GM12874 (cell line): ENCODE measurements around the gene SOX6.

Source experiments
- TF ChIP-seq, protein P1 (sequence below): IDR thresholded peaks from 2 replicates; pipeline ENCODE4 v1.5.1; 2011; ENCODE audit warnings: low read depth, mild to moderate bottlenecking, control low read depth, low read length, moderate library complexity; ENCODE audit not compliant: insufficient read depth

SOX6 gene

DNA sequence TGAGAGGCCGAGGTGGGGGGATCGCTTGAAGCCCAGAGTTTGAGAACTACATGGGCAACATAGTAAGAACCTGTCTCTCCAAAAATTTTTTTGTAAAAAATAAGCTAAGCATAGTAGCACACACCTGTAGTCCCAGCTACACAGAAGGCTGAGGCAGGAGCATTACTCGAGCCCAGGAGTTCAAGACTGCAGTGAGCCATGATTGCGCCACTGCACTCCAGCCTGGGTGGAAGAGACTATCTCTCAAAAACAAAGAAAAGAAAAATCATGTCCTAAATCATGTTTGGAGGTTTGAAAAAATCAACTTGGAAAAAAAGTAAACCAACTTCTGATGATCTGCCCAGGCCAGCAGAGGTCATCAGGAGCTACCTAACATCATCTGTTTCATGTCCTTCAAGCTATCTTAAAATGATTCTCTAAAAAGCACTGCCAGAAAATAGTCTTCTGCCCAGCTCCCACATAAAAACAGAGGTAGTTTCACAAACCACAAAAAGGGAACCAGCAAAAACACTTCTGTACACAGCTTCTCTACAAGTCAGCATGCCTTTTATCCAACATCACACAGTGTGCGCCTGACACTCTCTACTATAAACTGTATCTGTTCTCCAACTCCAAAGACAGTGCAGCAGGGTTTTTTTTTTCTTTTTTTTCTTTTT is 165.0 kb downstream of the SOX6 start:
- TF ChIP-seq, protein P1, sequence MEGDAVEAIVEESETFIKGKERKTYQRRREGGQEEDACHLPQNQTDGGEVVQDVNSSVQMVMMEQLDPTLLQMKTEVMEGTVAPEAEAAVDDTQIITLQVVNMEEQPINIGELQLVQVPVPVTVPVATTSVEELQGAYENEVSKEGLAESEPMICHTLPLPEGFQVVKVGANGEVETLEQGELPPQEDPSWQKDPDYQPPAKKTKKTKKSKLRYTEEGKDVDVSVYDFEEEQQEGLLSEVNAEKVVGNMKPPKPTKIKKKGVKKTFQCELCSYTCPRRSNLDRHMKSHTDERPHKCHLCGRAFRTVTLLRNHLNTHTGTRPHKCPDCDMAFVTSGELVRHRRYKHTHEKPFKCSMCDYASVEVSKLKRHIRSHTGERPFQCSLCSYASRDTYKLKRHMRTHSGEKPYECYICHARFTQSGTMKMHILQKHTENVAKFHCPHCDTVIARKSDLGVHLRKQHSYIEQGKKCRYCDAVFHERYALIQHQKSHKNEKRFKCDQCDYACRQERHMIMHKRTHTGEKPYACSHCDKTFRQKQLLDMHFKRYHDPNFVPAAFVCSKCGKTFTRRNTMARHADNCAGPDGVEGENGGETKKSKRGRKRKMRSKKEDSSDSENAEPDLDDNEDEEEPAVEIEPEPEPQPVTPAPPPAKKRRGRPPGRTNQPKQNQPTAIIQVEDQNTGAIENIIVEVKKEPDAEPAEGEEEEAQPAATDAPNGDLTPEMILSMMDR = no peak

DNA sequence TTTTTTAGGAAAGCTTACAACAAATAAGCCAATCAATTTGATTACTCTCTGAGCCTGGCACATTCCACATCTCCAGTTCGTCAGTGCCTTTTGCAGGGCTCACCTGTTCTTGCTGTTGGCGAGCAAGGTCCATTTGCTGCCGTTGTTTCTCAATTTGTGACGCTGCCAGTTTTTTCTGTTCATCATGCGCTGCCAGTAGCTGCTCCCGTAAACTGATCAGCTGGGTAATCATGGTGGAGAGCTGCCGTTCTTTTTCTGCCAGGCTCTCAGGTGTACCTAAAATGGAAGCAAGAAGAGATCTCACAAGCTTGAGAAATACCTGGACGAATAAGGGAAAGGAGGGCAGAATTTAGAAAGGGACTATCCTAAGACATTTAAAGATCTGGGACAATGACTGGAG is 169.7 kb downstream of the SOX6 start:
- TF ChIP-seq, protein P1 = no peak

DNA sequence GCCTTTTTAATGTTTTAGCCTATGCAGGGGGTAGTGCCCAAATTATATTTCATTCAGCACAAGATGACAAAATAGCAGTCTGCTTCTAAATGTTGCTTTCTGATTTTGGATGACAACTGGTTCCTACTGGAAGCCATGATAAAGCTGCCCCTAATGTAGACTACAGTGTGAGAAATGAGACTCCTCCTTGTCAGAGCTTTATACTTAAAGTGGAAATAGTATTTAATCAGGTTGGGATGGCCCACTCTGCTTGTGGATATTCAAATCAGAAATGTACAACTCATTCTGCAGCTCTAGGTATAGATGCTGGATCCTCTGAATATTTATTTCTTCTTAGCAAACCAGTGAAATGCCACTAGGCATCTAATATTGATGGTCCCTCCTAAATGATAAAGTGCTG is 171.3 kb downstream of the SOX6 start:
- TF ChIP-seq, protein P1 = no peak

DNA sequence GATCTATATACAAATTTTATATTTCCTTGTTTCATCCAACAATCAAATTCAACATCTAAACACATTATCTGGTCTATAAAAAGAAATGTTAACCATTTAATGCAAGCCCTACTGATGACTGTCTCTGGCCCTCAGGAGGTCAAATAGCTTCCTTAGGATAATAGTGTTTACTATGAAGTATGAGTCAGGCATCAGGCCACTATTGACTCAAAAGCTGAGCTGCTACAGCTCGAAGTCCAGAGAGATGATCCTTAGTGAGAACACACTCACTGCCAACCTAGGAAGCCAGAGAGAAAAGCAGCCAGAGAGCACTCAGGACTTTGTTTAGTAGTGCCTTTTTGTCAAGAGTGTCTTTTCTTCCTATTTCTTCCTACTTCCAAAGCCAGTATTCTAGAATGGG is 171.8 kb downstream of the SOX6 start:
- TF ChIP-seq, protein P1 = no peak

DNA sequence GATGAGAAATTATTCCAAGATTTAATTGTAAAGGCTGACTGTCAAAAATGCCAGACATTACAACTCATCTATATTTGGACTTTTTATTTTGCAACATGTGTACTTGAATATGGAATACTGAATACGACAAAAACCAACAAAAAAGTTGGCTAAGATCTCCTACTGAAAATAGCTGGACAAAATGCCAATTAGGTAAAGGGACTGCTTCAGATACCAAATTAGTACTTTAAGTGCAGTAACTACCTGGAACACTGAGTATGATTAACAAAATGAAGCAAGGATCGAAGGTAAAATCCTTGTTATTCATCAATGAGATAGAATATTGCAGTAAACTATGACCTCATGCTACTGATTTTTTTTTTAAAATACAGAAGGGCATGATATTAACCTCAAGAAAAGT is 173.8 kb downstream of the SOX6 start:
- TF ChIP-seq, protein P1 = no peak

DNA sequence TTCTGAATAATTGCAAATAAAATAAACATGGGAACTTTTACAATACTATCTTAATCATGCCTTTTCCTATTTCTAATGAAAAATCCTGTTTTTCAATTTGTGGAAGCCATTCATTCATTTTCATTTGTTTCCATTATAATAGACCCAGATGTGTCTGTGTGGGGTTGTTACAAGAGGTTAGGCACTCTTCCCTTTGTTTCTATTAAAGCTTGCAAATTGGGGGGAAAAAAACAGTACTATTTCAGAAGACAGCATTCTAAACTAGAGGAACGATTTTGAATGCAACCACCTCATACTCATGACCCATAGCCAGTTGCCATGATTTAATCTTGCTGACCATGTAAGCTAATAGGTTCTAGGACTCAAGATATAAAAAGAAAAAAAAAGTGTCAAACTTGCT is 175.5 kb downstream of the SOX6 start:
- TF ChIP-seq, protein P1 = no peak

DNA sequence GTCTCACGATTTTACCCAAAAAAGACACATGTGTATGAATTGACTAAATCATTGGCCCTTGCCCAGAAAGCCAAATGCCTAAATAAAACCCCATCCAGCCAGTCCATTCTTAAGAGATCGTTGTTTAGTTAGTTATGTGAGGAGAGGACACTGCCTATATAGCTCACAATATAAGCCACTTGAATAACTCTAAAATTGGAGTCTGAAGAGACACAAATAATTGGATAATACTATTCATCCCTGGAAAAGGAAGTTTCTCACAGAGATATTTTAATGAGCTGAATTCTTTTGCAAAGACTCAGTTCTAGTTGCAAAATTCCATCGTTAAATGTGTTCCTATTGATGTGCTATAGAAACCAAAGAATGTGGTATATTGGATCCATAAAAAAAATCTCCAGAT is 176.7 kb downstream of the SOX6 start:
- TF ChIP-seq, protein P1 = no peak

DNA sequence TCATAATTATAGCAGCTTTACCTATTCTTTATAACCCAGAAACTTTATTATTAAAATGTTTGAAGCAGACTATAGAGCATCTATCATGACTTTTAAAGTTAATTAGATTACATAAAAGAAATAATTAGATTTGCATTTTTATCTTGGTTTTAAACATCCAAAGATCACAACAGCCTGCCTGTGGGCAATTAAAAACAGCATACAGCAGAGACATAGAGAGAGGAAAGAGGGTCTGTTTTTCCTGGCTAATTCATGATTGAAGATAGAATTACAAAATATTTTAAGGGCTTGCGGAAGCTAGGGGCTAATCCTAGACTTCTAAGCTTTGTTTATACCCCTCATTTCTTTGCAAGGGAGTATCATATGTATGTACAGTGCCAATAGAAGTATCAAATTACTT is 178.1 kb downstream of the SOX6 start:
- TF ChIP-seq, protein P1 = no peak
